Natural killer cell (primary cell): ENCODE data around the gene TSPAN17. TPM values are rescaled to one million over a fixed set of nuclear protein-coding genes. Genes with fewer than 3 reads are reported as not detected.

Experiments used
- ATAC-seq, 3 donors: fragments of 150-1000 bp in 2 of 3; fragments of 200-7000 bp in 1 of 3; cut with Tn5 transposase; 1 replicate in 1 of 3; 2 replicates in 2 of 3; pipeline ENCODE4 v1.10.0; 2021; ENCODE audit warnings: mild to moderate bottlenecking in 2 of 3, moderate library complexity in 2 of 3
- DNase-seq, 2 donors: peaks; one replicate each; pipeline versions ENCODE4 v3.0.0 to v3.0.0-alpha.2; 2013 to 2021; ENCODE audit warnings: mixed read lengths in 1 of 2
- H3K27ac ChIP-seq: one replicate; pipeline ENCODE4 v1.5.1; 2013; ENCODE audit warnings: mild to moderate bottlenecking, low read length
- H3K27me3 ChIP-seq: one replicate; pipeline ENCODE4 v1.6.1; 2013; ENCODE audit warnings: low read length; ENCODE audit not compliant: control insufficient read depth, insufficient read depth
- H3K36me3 ChIP-seq: one replicate; pipeline ENCODE4 v1.6.1; 2013; ENCODE audit warnings: low read length; ENCODE audit not compliant: control insufficient read depth, insufficient read depth
- H3K4me1 ChIP-seq: one replicate; pipeline ENCODE4 v1.6.1; 2013; ENCODE audit warnings: low read length; ENCODE audit not compliant: control insufficient read depth, insufficient read depth
- H3K4me3 ChIP-seq: one replicate; pipeline ENCODE4 v1.5.1; 2013; ENCODE audit warnings: low read length
- H3K9me3 ChIP-seq: one replicate; pipeline ENCODE4 v1.6.1; 2013; ENCODE audit warnings: low read length; ENCODE audit not compliant: control insufficient read depth, insufficient read depth
- H3K27ac Mint-ChIP-seq, 2 donors: one replicate each; pipeline ENCODE4 v1.8.0; 2022; ENCODE audit warnings: mild to moderate bottlenecking in 2 of 2, mixed read lengths in 2 of 2, moderate library complexity in 1 of 2
- H3K27me3 Mint-ChIP-seq, 2 donors: one replicate each; pipeline ENCODE4 v1.8.0; 2022; ENCODE audit warnings: low read depth in 2 of 2, mixed read lengths in 2 of 2
- H3K36me3 Mint-ChIP-seq: one replicate; pipeline ENCODE4 v1.8.0; 2022; ENCODE audit warnings: mixed read lengths
- H3K4me1 Mint-ChIP-seq, 2 donors: one replicate each; pipeline ENCODE4 v1.8.0; 2022; ENCODE audit warnings: mixed read lengths in 2 of 2
- H3K4me3 Mint-ChIP-seq: one replicate; pipeline ENCODE4 v1.8.0; 2022; ENCODE audit warnings: mild to moderate bottlenecking, moderate library complexity, mixed read lengths
- H3K9me3 Mint-ChIP-seq, 2 donors: one replicate each; pipeline ENCODE4 v1.8.0; 2022; ENCODE audit warnings: mixed read lengths in 2 of 2
- CTCF ChIP-seq: fragments of 200-600 bp; IDR thresholded peaks from one replicate; pipeline ENCODE4 v1.8.0; 2022; ENCODE audit warnings: antibody characterized with exemption
- WGBS: methylation state at CpG from one replicate; pipeline ENCODE4 v1.1.7; 2013; ENCODE audit warnings: missing lambda C conversion rate; ENCODE audit not compliant: insufficient coverage; 5-methylcytosine and 5-hydroxymethylcytosine counted together
- intact Hi-C: fragments of 100-400 bp; cut with micrococcal nuclease; formaldehyde crosslinking; loops from one replicate; pipeline ENCODE4 v1.14.2; 2022
- total RNA-seq, 4 donors: library from RNA; stranded (reverse); fragments of 120-200 nt in 1 of 4; gene quantifications; one replicate each; pipeline versions ENCODE4 v1.2.3 to v1.2.4, GENCODE V29; 2013 to 2022

The TSPAN17 gene
- total RNA-seq, 3 donors from 2014 or later (not counting 1 experiment from before 2014, with no cell fraction given) = 24.1 to 29.4 (median 24.6) TPM

GRCh38 chr5:176660530-176660859 is 13.2 kb downstream of the TSPAN17 start:
- no peak for DNase-seq
- Histone ChIP-seq H3K9me3 (no peaks in the 10 kb centered on the region), H3K4me3 (no peak overlapping the region), H3K36me3 (peaks cover 8% of the 10 kb centered on the region), H3K27me3 (no peaks in the 10 kb centered on the region), H3K27ac (no peak overlapping the region), H3K4me1 (peaks cover 32% of the 10 kb centered on the region)
- peak; percentile 2 to 25 (median 9) for ATAC-seq
- Mint-ChIP-seq H3K27ac (peak overlapping the region in 1 of 2 donors; percentile 27), H3K4me1 (peaks cover 19 to 34% of the 10 kb centered on the region in 2 donors), H3K27me3 (peaks cover 12 to 17% of the 10 kb centered on the region in 2 donors), H3K9me3 (no peaks in the 10 kb centered on the region), H3K36me3 (no peaks in the 10 kb centered on the region), H3K4me3 (no peak overlapping the region)
- intact Hi-C loops = loop anchor here (1.0 to 5.0 kb wide), 2 partner anchors 84 to 157 kb away; no protein-coding TSS in a partner anchor
- WGBS = 33% methylated on average over 1 of the region's 1 CpG
- no peak for TF ChIP-seq CTCF

- intact Hi-C loops = loop anchor here (1.0 to 5.0 kb wide), 2 partner anchors 83 to 156 kb away; no protein-coding TSS in a partner anchor
- no peaks in the 10 kb centered on the region for H3K9me3 Mint-ChIP-seq
- Histone ChIP-seq H3K4me1 (peaks cover 32% of the 10 kb centered on the region), H3K36me3 (peaks cover 8% of the 10 kb centered on the region), H3K27ac (no peak overlapping the region), H3K27me3 (no peaks in the 10 kb centered on the region), H3K9me3 (no peaks in the 10 kb centered on the region), H3K4me3 (no peak overlapping the region)
- H3K27ac Mint-ChIP-seq = peak overlapping the region in 1 of 2 donors; percentile 27
- ATAC-seq (peak; percentile 71 to 78 (median 77)), DNase-seq (peak; percentile 80 to 92)
- 59% methylated on average over 33 of the region's 33 CpGs for WGBS
- H3K4me1 Mint-ChIP-seq = peaks cover 19 to 34% of the 10 kb centered on the region in 2 donors
- H3K36me3 Mint-ChIP-seq = no peaks in the 10 kb centered on the region
- peak; percentile 92 for TF ChIP-seq CTCF
- H3K4me3 Mint-ChIP-seq = peak overlapping the region; percentile 40
- H3K27me3 Mint-ChIP-seq = peaks cover 12 to 18% of the 10 kb centered on the region in 2 donors
Measured at GRCh38 chr5:176660860-176661641, 13.8 kb downstream of the TSPAN17 start.

GRCh38 chr5:176661676-176662075 is 14.4 kb downstream of the TSPAN17 start:
- H3K9me3 ChIP-seq = no peaks in the 10 kb centered on the region
- DNase-seq (no peak), ATAC-seq (no peak)
- H3K4me1 Mint-ChIP-seq = peaks cover 19 to 34% of the 10 kb centered on the region in 2 donors
- TF ChIP-seq CTCF = no peak
- no peaks in the 10 kb centered on the region for H3K9me3 Mint-ChIP-seq
- 85% methylated on average over 10 of the region's 10 CpGs for WGBS
- H3K4me1 ChIP-seq = peaks cover 32% of the 10 kb centered on the region
- no peaks in the 10 kb centered on the region for H3K36me3 Mint-ChIP-seq
- H3K4me3 ChIP-seq = no peak overlapping the region
- no peak overlapping the region for H3K27ac ChIP-seq
- no peak overlapping the region for H3K27ac Mint-ChIP-seq
- H3K4me3 Mint-ChIP-seq = no peak overlapping the region
- peaks cover 2% of the 10 kb centered on the region for H3K36me3 ChIP-seq
- no peaks in the 10 kb centered on the region for H3K27me3 ChIP-seq
- intact Hi-C loops = loop anchor here (5.0 kb wide), 1 partner anchor 156 kb away; no protein-coding TSS in a partner anchor
- peaks cover 12 to 22% of the 10 kb centered on the region in 2 donors for H3K27me3 Mint-ChIP-seq
